ENCODE data around the gene CFL1.
"Not testable (repeated sequence)": the region's sequence is repeated elsewhere in the genome, so short reads cannot be mapped to it uniquely, and the experiment has no call there.

The CFL1 gene

DNA sequence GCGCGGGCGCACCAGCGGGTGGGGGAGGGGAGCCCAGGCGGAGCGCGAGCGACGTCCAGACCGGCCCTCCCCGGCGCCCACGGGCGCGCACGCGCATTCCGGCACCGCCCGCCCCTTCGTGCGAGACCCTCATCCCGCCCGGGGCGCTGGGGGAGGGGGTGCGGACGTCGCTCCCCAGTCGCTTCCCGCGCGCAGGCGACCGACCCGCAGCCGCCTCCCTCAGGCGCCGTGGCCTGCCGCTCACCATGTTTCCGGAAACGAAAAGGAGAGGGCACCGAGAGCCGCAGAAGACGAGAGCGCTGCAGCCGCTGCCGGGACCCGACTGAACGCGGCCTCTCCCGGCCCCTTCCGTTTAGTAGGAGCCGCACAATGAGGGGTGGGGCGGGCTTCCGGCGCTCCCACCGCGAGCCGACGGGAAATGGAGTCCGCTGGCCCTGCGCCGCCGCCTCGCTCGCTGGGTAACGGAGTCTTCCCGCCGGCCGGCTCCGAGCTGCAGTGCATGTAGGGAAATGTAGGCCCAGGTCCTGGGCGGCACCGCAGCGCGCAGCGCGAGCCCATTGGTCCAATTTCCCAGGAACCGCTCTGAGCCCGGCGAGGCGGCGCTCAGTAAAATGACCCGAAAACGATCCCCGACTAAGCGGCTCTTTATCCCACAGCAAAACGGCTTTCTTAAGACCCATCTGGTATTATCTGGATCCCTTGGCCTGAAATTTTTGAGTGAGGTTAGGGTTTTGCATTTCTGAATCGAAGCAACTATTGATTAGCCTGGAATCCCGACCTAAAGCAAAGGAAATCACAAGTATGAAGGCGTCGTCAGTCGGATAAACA lies at the start of gene CFL1:
Gene CFL1, minus strand, starts transcription at position 328 of the 828 bp plus-strand sequence. Its CDS starts 81 bp downstream, at position 247.
- DNase-seq = peak; percentile 99

DNA sequence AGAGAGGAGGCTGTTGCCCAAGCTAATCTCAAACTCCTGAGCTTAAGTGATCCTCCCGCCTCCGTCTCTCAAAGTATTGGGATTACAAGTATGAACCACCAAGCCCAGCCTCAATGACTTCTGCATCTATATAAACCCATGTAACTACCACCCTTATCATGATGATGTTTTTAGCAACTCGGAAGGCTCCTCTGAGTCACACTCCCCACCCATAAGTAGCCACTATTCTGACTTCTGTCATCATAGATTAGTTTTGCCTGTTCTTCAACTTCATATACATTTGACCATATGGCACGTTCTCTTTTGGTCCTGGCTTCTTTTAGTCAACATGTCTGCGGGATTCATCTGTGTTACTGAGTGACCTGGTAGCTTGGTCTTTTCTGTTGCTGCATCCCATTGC lies 48.6 kb upstream of the CFL1 start:
- DNase-seq = no peak

DNA sequence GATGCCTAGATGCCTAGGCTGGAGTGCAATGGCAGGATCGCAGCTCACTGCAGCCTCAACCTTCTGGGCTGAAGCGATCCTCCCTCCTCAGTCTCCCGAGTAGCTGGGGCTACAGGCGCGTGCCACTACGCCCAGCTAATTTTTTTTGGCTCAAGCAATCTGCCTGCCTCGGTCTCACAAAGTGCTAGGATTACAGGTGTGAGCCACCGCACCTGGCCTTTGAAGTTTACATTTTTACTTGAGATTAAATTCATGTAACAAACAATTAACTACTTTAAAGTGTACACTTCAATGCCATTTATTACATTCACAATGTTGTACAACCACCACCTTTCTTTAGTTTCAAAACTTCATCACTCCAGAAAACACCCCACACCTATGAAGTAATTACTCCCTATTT lies 45.7 kb upstream of the CFL1 start:
- DNase-seq = no peak

DNA sequence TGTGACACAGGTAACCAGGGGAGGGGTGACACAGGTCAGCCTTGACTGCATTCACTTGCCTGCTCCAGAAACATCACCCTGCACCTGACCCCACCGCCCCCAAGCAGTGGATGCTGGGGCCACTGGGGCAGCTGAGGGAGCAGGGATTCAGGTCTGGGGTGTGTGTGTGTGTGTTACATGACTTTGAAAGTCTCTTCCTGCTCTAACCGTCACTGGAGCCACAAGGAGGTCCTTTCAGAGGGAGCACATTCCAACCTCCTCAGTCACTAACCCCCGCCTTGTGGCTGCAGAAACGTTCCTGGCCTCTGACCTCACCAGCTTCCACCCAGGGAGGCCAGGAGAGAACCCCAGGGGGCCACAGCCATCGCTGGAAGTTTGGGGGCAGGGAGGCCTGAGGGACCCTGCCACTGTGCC lies 45.1 kb upstream of the CFL1 start:
- DNase-seq = no peak

DNA sequence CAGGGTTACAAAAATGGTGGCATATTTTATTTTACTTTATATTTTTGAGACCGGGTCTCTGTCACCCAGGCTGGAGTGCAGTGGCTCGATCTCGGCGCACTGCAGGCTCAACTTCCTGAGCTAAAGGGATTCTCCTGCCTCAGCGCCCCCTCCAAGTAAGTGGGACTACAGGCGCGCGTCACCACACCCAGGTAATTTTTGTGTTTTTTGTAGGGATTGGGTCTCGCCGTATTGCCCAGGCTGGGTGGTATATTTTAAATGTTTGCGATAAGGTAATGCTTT lies 42.9 kb upstream of the CFL1 start:
- no peak for DNase-seq

DNA sequence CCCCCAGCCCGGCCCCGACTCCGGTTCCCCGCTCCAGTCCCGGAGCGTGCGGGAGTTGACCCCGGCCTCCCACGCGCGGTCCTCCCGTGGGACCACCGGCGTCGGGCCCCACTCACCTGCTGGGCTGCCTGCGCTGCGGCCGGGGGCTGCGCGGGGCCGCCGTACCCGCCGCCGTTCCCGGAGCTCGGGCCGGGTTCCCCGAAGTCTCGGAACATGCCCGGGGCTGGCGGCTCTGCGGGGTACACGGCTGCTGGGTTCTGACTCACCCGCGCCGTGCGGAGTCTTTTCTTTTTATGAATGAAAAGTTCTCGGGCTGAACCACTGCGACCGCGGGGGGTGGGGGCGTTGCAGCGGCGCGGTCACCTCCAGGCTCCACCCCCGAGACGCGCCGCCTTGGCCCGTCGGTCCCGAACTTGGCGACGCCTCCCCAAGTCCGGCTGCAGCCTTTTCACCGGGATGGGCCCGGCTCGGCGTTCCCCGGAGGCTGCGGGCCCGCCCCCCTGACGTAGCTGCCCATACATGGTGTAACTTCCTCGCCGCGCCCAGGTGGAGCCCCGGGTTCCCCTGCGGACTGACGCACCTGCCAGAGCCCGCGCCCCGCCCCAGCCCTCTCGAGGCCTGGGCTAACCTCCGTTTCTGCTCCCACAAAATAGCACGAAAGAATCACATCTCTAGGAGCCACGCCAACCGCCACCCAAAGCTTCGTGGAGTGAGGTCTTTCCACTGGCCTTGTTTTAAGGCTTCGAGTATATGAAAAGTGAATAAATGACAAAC lies 42.3 kb upstream of the CFL1 start, which contains the start of gene FOSL1:
Gene FOSL1, minus strand, starts transcription at position 264 of the 774 bp plus-strand sequence. Its CDS starts 49 bp downstream, at position 215.
- peak; percentile 64 for DNase-seq

DNA sequence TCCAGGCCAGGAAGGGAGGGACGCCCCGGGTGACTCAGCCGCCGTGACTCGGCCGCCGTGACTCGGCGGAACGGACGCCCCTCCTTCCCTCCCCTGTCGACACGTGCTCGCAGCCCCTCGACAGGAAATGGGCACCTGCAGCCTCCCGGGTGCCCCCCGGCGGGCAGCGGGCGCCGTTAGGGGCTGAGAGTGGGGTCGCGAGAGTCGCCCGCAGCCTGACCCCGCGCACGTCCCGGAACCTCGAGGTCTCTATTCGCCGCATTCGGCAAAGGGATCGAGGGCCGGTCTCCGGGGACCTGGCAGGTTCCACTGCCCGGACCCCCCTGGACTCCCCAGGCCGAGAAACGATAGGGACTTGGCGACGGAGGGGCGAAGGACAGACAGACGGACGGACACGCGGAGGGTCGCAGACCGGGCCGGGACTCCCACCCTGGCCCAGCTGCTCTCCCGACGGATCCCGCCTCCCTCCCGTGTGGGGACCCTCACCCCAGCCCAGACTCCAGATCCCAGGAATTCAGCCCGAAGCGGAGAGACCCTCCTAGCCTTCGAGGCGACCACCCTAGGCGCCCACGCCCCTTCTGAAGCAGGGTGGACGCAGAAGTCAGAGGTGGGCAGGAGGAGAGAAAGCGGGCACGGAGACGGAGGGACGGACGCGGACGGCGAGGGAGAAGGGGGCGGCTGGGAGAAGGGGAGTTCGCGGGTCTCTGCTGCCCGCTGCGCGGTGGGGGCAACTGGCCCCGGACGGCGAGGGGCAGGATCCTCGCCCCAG lies 41.6 kb upstream of the CFL1 start:
- DNase-seq = peak; percentile 60

DNA sequence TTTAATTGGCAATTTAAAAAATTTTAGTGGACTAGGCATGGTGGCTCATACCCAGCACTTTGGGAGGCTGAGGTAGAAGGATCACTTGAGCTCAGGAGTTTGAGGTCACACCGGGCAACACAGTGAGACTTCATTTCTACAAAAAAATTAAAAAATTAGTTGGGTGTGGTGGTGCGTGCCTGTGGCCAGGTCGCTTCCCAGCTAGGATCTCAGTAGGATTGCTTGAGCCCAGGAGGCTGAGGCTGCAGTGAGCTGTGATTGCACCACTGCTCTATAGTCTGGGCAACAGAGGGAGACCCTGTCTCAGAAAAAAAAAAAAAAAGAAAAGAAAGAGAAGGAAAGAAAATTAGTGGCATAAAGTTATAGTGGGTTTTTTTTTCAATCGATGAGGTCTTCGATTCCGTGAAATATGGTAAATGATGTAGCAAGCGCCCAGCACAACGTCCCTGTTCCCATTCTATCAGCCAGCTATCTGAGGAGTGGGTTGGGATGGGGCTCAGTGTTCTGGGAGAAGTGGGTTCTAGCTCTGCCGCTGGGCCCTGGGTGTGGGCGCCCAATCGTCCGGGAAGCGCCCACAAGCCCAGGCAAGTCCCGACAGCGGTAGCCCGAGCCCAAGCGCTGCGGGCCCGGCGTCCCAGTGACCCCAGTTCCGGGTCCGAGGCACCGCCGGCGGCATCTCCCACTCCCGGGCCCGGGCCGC lies 40.8 kb upstream of the CFL1 start:
- DNase-seq = no peak

DNA sequence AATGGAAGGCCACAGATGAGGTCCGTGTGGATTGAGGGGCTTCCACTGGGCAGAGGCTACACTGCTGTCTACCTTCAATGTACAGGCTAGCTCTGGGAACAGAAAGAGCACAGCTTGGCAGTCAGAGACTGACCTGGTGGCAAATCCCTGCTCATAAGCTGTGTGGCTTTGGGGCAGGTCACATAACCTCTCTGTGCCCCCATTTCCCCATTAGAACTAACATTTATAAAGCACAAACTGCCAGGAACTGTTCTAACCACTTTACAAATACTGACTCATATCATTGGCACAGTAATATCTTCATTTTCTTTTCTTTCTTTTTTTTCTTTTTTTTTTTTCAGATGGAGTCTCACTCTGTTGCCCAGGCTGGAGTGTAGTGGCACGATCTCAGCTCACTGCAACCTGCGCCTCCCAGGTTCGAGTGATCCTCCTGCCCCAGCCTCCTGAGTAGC lies 39.1 kb upstream of the CFL1 start:
- no peak for DNase-seq

DNA sequence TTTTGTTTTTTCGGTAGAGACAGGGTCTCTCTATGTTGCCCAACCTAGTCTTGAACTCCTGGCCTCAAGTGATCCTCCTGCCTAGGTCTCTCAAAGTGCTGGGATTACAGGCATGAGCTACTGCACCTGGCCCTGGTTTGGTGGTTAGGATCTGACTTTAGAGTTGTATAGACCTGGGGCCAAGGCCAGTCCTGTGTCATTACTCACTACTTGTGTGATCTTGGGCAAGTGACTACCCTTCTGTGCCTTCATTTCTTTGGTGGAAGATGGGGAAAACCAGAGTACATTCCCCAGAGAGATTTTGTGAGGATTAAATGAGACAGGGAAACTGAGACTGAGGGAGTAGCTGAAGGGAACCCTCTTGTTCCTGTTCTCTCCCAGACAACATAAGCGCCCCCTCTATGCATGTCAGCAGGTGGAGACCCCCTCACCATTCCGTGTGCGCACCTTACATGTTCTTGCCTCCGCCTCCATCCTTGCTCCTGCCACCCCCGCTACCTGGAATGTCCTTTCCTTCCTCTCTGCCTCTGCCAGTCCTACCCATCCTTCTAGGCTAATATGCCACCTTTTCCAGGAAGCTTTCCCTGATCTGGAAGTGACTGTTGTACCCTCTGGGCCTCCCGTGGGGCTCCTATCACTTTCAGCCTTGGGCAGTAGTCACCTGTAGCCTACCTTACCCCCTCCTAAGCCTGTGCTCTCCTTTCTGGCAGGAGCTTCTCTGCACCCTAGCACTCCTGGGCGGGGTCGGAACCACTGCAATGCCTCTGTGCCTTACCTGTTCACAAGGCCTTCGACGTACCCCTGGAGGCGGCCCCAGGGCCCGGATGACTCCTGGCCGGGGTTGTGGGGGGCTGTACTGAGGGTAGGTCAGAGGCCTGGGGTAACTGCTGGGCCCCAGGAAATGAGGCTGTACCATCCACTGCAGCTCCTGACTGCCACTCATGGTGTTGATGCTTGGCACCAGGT lies 38.3 kb upstream of the CFL1 start:
- DNase-seq = no peak

DNA sequence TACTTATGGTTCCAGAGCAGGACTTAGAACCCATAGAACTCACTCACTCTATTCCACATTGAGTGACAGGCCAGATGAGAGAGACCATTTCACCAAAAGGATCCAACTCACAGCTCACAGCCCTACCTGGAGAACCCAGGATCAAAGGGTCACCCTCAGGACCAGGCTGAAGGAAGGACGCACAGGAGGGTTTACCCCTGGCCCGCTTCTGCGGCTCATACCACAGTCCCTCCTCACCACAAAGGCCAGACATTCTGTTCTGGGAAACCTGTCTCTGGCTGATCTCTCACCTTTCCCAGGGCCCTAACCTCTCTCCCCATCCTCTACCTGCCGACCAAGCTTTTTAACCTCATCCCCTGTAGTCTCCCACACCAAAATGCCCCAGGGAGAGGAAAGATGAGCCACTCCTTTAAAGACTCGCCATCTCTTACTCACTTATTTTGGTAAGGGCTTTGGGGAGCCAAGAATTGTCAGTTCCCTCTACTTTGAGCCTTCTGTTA lies 37.6 kb upstream of the CFL1 start:
- no peak for DNase-seq

DNA sequence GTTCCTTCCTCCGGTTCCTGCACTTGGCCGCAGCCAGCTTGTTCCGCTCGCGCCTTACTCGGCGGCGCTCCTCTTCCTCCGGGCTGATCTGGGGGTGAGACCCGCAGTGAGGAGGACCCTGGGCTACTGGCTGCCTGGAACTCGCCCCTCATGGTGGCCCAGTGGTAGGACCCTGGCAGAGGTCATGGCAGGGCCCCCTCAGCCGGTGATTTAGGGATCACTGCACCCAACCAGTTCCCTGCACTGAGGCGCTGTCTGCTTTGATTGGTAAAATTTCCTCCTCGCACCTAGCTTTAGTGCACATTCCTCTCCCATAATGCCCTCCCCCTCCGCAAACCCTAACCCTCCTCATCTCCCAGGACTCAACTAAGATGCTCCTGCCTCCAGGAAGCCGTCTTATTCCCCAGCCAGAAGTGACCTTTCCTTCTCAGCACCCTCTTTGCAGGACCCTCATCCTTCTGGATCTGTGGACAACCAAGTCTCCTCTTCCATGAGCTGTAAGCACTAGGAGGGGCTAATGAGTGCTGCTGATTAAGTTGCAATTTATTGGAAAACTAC lies 36.1 kb upstream of the CFL1 start:
- DNase-seq = no peak

DNA sequence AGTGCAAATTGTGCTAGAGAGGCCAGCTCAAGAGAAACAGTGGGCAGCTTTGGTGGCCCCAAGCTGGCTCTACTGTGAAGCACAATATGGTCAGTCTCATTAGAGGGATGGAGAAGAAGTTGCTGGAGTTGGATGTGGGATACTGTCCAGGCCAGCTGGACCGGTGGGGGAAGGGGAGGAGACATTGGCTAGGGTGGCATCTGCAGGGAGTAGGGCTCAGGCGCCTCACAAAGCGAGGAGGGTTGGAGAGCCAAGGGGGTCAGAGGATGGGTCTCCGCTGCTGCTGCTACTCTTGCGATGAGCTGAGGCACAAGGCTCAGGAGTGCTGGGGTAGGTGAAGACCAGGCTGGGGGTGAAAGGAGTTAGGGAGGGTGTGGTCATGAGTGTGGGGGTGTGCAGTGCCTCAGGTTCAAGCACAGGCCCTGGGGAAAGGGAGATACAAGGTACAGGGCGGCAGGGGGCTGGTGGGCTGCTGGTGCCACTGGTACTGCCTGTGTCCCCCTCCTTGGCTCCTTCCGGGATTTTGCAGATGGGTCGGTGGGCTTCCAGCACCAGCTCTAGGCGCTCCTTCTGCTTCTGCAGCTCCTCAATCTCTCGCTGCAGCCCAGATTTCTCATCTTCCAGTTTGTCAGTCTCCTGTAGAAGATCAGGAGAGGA lies 34.8 kb upstream of the CFL1 start:
- DNase-seq = no peak

DNA sequence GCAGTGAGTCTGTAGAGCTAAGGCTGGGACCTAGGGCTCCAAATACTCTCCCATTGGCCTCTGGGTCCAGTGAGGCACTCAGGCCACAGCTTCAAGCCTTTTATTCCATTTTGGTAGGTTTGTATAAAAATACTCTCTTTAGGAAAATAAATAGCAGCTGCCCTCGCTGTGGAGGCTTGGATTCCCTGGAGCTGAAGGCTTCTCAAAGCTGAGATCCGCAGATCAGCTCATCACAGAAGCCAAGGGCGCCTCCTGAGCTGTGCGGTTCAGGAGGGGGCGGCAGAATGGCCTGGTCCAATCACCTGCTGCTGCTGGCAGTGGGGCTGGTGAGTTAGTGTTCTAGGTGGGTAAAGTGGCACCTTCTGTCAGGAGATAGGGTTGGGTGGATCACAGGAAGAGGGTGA lies 34.2 kb upstream of the CFL1 start:
- DNase-seq = not testable (repeated sequence)

DNA sequence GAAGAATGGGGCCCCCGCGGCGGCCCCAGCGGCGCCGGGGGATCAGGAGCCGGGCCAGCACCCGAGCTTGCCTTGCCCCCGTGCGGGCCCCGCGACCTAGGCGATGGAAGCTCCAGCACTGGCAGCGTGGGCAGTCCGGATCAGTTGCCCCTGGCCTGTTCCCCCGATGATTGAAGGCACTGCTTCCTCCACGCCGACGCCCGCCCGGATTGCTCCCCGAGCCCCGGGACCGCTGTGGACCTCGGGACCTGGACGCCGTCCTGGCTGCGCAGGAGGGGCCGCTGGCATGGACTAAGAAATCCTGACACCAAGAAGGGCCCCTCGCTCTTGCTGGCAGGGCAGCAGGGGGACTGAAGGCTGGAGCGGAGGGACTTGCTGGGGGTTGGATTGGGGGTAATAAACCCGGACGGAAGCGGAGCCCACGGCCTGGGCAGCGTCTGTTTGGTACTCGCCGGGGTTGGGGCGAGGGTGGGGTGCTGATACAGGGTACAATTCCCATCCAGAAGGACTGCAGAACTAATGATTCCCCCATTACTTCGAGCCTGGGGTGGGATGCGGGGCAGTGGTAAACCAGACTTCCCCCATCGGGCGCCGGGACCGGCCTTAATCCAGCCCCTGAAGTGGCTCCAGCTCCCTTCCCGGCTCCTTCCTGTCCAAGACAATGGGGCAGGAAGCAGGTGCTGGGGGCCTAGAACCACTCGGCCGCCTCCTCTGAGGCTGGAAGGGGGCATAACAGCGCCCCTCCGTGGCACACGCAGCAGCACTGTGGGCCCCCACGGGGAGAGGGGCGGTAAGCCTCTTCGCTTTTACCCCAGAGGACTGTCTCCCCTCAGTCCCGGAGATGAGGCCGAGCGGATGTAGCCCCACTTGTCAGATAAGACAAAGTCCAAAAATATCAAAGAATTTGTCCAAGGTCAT lies 33.5 kb upstream of the CFL1 start:
- DNase-seq = peak; percentile 29

DNA sequence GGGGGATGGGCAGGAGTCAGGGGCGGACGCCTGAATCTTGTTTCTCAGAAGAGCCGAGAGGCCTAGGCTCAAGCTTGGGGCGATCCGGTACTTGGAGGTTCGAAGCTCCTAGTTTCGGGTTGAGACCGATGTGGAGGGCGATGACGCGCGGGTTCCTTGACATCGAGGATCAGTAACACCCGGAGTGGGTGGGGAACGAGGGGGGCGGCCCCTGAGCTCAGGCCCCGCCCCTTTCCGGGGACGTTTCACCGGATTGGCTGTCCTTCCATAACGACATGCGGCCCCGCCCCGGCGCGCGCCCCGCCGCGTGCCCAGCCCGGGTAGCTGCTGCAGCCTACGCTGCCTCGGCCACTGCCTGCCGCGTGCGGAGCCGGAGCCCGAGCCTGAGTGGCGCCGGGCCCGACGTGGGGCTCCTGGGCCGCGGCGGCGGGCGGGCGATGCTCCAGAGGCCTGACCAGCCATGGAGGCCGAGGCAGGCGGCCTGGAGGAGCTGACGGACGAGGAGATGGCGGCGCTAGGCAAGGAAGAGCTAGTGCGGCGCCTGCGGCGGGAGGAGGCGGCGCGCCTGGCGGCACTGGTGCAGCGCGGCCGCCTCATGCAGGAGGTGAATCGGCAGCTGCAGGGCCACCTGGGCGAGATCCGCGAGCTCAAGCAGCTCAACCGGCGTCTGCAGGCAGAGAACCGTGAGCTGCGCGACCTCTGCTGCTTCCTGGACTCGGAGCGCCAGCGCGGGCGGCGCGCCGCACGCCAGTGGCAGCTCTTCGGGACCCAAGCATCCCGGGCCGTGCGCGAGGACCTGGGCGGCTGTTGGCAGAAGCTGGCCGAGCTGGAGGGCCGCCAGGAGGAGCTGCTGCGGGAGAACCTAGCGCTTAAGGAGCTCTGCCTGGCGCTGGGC lies 32.6 kb upstream of the CFL1 start, which contains the start of gene CCDC85B:
Gene CCDC85B, plus strand, starts transcription at position 350 of the 895 bp plus-strand sequence. Its CDS starts 111 bp downstream, at position 461.
- DNase-seq = peak; percentile 96

DNA sequence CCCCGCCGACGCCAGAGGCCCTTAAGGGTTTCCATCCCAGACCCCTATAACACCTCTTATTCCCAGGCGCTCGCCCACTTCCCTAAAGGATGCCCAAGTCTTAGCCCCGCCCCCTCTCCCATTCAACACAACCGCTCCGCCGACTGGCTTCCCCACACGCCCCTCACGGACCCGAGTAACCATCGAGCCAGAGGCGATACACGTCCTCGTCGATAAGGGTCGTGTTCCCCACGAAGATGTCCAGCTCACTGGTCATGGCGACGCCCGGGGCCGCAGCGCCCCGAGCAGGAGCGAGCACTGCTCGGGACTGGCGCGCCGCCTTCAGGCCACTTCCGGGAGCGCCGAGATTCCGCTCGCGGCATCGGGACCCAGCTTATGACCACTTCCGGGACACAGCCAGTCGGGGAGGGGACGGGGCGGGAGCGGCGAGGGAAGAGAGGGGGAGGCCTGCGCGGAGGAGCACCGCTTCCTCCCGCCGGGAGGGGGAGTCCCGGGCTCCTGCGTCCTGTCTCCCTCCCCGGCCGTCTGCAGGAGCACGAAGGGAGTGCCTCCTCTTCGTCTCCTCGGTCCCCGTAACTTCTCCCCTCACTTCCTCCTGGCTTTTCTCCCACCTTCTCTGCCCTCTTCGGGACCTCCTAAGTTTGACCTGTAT lies 30.3 kb upstream of the CFL1 start, which contains the start of gene FIBP:
Gene FIBP, minus strand, starts transcription at position 309 of the 652 bp plus-strand sequence. Its CDS starts 53 bp downstream, at position 256.
- peak; percentile 98 for DNase-seq
